Neuronal stem cell (in vitro differentiated cells): ENCODE results near the gene SLC44A3.

Experiments
- DNase-seq: peaks from one replicate; pipeline ENCODE4 v3.0.0-alpha.2; 2013; ENCODE audit warnings: low spot score
- H2AFZ ChIP-seq: one replicate; pipeline ENCODE4 v1.6.1; 2013; ENCODE audit warnings: mild to moderate bottlenecking, low read length, inconsistent platforms
- H2AK5ac ChIP-seq: 2 replicates; pipeline ENCODE4 v1.6.1; 2013; ENCODE audit warnings: low read depth, mild to moderate bottlenecking, inconsistent platforms, low read length, moderate library complexity, mixed read lengths
- H2BK120ac ChIP-seq: 2 replicates; pipeline ENCODE4 v1.6.1; 2013; ENCODE audit warnings: low read depth, mild to moderate bottlenecking, inconsistent platforms, low read length, moderate library complexity, mixed read lengths
- H2BK12ac ChIP-seq: one replicate; pipeline ENCODE4 v1.6.1; 2013; ENCODE audit warnings: low read length, inconsistent platforms
- H2BK15ac ChIP-seq: 2 replicates; pipeline ENCODE4 v1.6.1; 2013; ENCODE audit warnings: mild to moderate bottlenecking, low read length, inconsistent platforms, mixed read lengths
- H2BK5ac ChIP-seq: one replicate; pipeline ENCODE4 v1.6.1; 2013; ENCODE audit warnings: inconsistent platforms, mild to moderate bottlenecking, low read length, moderate library complexity
- H3K14ac ChIP-seq: one replicate; pipeline ENCODE4 v1.6.1; 2013; ENCODE audit warnings: low read length, inconsistent platforms
- H3K18ac ChIP-seq: 2 replicates; pipeline ENCODE4 v1.6.1; 2013; ENCODE audit warnings: low read length, inconsistent platforms
- H3K23ac ChIP-seq: 2 replicates; pipeline ENCODE4 v1.6.1; 2013; ENCODE audit warnings: low read depth, mild to moderate bottlenecking, mixed read lengths, low read length, inconsistent platforms; ENCODE audit not compliant: poor library complexity
- H3K27ac ChIP-seq: replicated peaks from 3 replicates; pipeline ENCODE4 v1.5.1; 2013; ENCODE audit warnings: low read length, inconsistent platforms
- H3K27me3 ChIP-seq, 3 experiments: 2 replicates each; pipeline ENCODE4 v1.6.1; 2013; ENCODE audit warnings: low read length in 3 of 3, mild to moderate bottlenecking in 2 of 3, inconsistent platforms in 1 of 3, low read depth in 1 of 3, mixed read lengths in 1 of 3, moderate library complexity in 1 of 3; ENCODE audit not compliant: control insufficient read depth in 3 of 3, insufficient read depth in 3 of 3
- H3K36me3 ChIP-seq, 2 donors: replicated peaks in 1 of 2; 2 replicates each; pipeline ENCODE4 v1.6.1; 2013; ENCODE audit warnings: low read length in 2 of 2; ENCODE audit not compliant: control insufficient read depth in 2 of 2, insufficient read depth in 2 of 2
- H3K4ac ChIP-seq: 2 replicates; pipeline ENCODE4 v1.6.1; 2013; ENCODE audit warnings: inconsistent platforms, mild to moderate bottlenecking, low read length, moderate library complexity
- H3K4me1 ChIP-seq, 2 donors: 1 replicate in 1 of 2; 2 replicates in 1 of 2; pipeline ENCODE4 v1.6.1; 2013; ENCODE audit warnings: low read length in 2 of 2, low read depth in 1 of 2; ENCODE audit not compliant: control insufficient read depth in 2 of 2, insufficient read depth in 1 of 2
- H3K4me2 ChIP-seq: one replicate; pipeline ENCODE4 v1.6.1; 2013; ENCODE audit warnings: mild to moderate bottlenecking, low read length, inconsistent platforms; ENCODE audit not compliant: insufficient read depth, poor library complexity, severe bottlenecking
- H3K4me3 ChIP-seq, 2 donors: 2 replicates each; pipeline ENCODE4 v1.5.1; 2013; ENCODE audit warnings: low read length in 2 of 2, mild to moderate bottlenecking in 2 of 2, inconsistent platforms in 1 of 2, moderate library complexity in 1 of 2
- H3K79me1 ChIP-seq: one replicate; pipeline ENCODE4 v1.6.1; 2013; ENCODE audit warnings: low read depth, mild to moderate bottlenecking, inconsistent platforms, low read length, moderate library complexity
- H3K9ac ChIP-seq: one replicate; pipeline ENCODE4 v1.6.1; 2013; ENCODE audit warnings: mild to moderate bottlenecking, low read depth, low read length, inconsistent platforms; ENCODE audit not compliant: poor library complexity
- H3K9me3 ChIP-seq, 2 donors: replicated peaks in 1 of 2; 2 replicates each; pipeline versions ENCODE3 to v1.6.1; 2013; ENCODE audit warnings: low read length in 2 of 2, mild to moderate bottlenecking in 2 of 2, inconsistent platforms in 1 of 2, low read depth in 1 of 2, mixed read lengths in 1 of 2, moderate library complexity in 1 of 2; ENCODE audit not compliant: control insufficient read depth in 2 of 2, insufficient read depth in 1 of 2
- H4K8ac ChIP-seq: one replicate; pipeline ENCODE4 v1.6.1; 2013; ENCODE audit warnings: low read depth, mild to moderate bottlenecking, inconsistent platforms, low read length, moderate library complexity
- H4K91ac ChIP-seq: one replicate; pipeline ENCODE4 v1.6.1; 2013; ENCODE audit warnings: low read length, low read depth, mild to moderate bottlenecking, inconsistent platforms; ENCODE audit not compliant: poor library complexity
- WGBS, 2 donors: extraction: QIAGEN DNeasy Blood & Tissue Kit; methylation state at CpG; one replicate each; pipeline ENCODE4 v1.1.7; 2013; ENCODE audit warnings: missing lambda C conversion rate in 2 of 2, mixed read lengths in 1 of 2; ENCODE audit not compliant: insufficient read length in 2 of 2, insufficient replicate concordance in 1 of 2; ENCODE audit errors: extremely low coverage in 2 of 2; 5-methylcytosine and 5-hydroxymethylcytosine counted together

The SLC44A3 gene

DNA sequence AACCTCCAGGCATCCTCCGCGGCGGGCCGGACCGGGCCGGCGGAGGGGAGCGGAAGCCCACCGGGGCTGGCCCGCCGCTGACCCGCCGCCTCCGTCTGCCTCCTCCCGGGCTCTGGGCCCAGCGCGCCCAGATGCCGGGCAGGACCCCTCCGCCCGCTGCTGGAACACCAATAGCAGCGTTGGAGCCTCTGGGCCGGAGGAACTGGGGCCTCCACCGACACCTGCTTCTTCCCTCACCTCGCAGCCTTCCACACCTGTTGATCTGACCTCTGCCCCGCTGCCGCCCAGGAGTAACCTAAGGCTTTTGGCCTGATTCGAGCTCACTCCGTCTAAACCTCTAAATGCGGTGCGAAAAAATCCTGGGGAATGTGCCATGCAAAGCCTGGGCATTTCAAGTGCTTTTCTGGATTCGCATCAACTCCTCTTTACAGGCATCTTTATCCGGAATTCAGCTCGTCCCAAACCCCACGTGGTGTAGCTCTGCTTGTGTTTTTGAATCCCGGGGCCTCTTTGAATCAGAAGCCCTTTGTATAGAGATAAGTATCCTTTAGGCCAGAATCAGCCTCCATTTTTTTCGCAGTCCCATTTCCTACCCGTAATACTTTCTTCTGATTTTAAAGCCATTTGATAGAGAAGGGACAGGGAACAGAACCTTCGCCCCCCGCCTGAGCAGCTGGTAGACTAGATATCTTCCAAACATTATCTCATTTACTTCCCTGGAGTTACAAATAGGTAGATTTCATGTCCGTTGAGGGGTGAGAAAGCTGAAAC lies 107.4 kb downstream of the SLC44A3 start:
- Histone ChIP-seq H4K8ac (no peak overlapping the region), H3K18ac (peak overlapping the region; percentile 95), H3K27me3 (no peaks in the 10 kb centered on the region), H3K14ac (no peak overlapping the region), H3K4me2 (peak overlapping the region; percentile 91), H2AK5ac (peak overlapping the region; percentile 85), H3K4ac (no peak overlapping the region), H4K91ac (no peak overlapping the region), H3K4me1 (peaks cover 23 to 28% of the 10 kb centered on the region in 2 donors), H2BK12ac (no peak overlapping the region), H3K27ac (peak overlapping the region; percentile 93), H2AFZ (peak overlapping the region; percentile 80), H2BK120ac (peak overlapping the region; percentile 21), H3K23ac (peak overlapping the region; percentile 65), H3K79me1 (peaks cover 4% of the 10 kb centered on the region), H3K4me3 (peak overlapping the region; percentile 73 to 76), H3K36me3 (peaks cover 3 to 36% of the 10 kb centered on the region in 2 donors), H3K9ac (peak overlapping the region; percentile 90), H2BK5ac (peak overlapping the region; percentile 95), H3K9me3 (peaks cover 0 to 8% of the 10 kb centered on the region in 2 donors), H2BK15ac (no peak overlapping the region)
- WGBS, 2 donors: no CpG with 5 or more reads among the region's 40 CpGs
- DNase-seq: peak; percentile 66

- H3K9me3 ChIP-seq: peaks cover 0 to 8% of the 10 kb centered on the region in 2 donors
- no peak overlapping the region for H4K8ac ChIP-seq
- H2AK5ac ChIP-seq: peak overlapping the region; percentile 7
- H4K91ac ChIP-seq: no peak overlapping the region
- no CpG with 5 or more reads among the region's 7 CpGs for WGBS, 2 donors
- H3K9ac ChIP-seq: no peak overlapping the region
- peak overlapping the region; percentile 91 for H3K4me2 ChIP-seq
- peaks cover 17 to 25% of the 10 kb centered on the region in 2 donors for H3K4me1 ChIP-seq
- peaks cover 4 to 36% of the 10 kb centered on the region in 2 donors for H3K36me3 ChIP-seq
- no peak overlapping the region for H3K23ac ChIP-seq
- DNase-seq: no peak
- no peak overlapping the region for H3K14ac ChIP-seq
- no peak overlapping the region for H3K4ac ChIP-seq
- H3K18ac ChIP-seq: peak overlapping the region; percentile 38
- peak overlapping the region; percentile 93 for H3K27ac ChIP-seq
- peaks cover 4% of the 10 kb centered on the region for H3K79me1 ChIP-seq
- peak overlapping the region; percentile 2 for H2BK5ac ChIP-seq
- no peak overlapping the region for H2BK15ac ChIP-seq
- H3K27me3 ChIP-seq: no peaks in the 10 kb centered on the region
- no peak overlapping the region for H2BK12ac ChIP-seq
- peak overlapping the region; percentile 73 to 76 for H3K4me3 ChIP-seq
- H2BK120ac ChIP-seq: no peak overlapping the region
- peak overlapping the region; percentile 80 for H2AFZ ChIP-seq
Observed at GRCh38 chr1:94928293-94928939, 108.3 kb downstream of the SLC44A3 start.

DNA sequence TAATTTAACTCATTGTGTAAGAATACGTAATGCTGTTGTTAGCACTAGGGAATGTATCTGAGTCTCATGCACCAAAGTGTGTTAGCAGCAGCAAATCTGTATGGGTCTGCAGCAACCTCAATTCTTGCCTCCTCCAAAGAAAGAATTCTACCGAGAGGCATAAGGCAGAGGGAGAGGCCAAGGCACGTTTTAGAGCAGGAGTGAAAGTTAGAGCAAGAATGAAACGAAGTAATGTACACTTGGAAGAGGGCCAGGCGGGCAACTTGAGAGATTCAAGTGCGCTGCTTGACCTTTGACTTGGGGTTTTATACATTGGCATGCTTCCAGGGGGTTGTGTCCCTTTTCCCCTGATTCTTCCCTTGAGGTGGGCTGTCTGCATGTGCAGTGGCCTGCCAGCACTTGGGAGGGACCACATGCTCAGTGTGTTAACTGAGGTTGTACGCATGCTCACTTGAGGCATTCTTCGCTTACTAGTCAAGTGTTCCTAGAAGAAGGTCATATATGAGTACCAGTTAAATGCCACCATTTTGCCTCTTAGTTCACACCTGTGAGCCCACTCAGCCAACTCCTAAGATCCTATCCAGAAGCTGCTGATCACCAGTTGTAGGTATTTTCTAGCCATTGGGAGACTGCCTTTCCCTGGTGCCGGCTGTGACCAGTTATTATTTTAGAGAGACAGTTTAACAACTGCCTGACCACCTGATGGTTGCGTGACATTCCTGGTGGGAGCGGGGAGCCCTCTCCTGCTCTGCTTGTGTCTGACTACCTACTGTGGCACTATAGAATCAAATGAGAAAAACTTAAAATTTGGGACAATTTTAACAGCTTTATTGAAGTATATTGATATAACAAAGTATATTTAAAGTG lies 109.4 kb downstream of the SLC44A3 start:
- Histone ChIP-seq H3K4me2 (peak overlapping the region; percentile 38), H3K27ac (no peak overlapping the region), H3K9me3 (peaks cover 0 to 8% of the 10 kb centered on the region in 2 donors), H3K36me3 (peaks cover 3 to 30% of the 10 kb centered on the region in 2 donors), H3K23ac (no peak overlapping the region), H2BK120ac (no peak overlapping the region), H3K4me3 (peak overlapping the region; percentile 50 to 76), H2BK5ac (no peak overlapping the region), H4K8ac (no peak overlapping the region), H3K14ac (no peak overlapping the region), H3K4me1 (peaks cover 11 to 17% of the 10 kb centered on the region in 2 donors), H3K4ac (no peak overlapping the region), H3K27me3 (no peaks in the 10 kb centered on the region), H2AFZ (no peak overlapping the region), H4K91ac (no peak overlapping the region), H2BK12ac (no peak overlapping the region), H3K9ac (no peak overlapping the region), H2BK15ac (no peak overlapping the region), H2AK5ac (no peak overlapping the region), H3K79me1 (peaks cover 4% of the 10 kb centered on the region), H3K18ac (no peak overlapping the region)
- WGBS, 2 donors: no CpG with 5 or more reads among the region's 11 CpGs
- DNase-seq: no peak
